Dendritic cell treated with granulocyte-macrophage colony-stimulating factor and Interleukin-4, amounts not matched to agents 40 ng/mL and 50 ng/mL, for 4 days (primary cell): ENCODE measurements around the gene CLEC4C.
"Not testable (repeated sequence)": the region's sequence is repeated elsewhere in the genome, so short reads cannot be mapped to it uniquely, and the experiment has no call there.

ENCODE experiments used
- H3K27ac Mint-ChIP-seq: one replicate; pipeline ENCODE4 v1.8.0; 2022; ENCODE audit warnings: mild to moderate bottlenecking, mixed read lengths
- H3K27me3 Mint-ChIP-seq: one replicate; pipeline ENCODE4 v1.8.0; 2022; ENCODE audit warnings: mild to moderate bottlenecking, mixed read lengths
- H3K36me3 Mint-ChIP-seq: one replicate; pipeline ENCODE4 v1.8.0; 2022; ENCODE audit warnings: low read depth, mixed read lengths
- H3K4me1 Mint-ChIP-seq: one replicate; pipeline ENCODE4 v1.8.0; 2022; ENCODE audit warnings: low read depth, mixed read lengths
- H3K4me3 Mint-ChIP-seq: one replicate; pipeline ENCODE4 v1.8.0; 2022; ENCODE audit warnings: mild to moderate bottlenecking, moderate library complexity, mixed read lengths
- H3K9me3 Mint-ChIP-seq: one replicate; pipeline ENCODE4 v1.8.0; 2022; ENCODE audit warnings: mixed read lengths
- intact Hi-C: fragments of 100-400 bp; cut with micrococcal nuclease; formaldehyde crosslinking; loops from one replicate; pipeline ENCODE4 v1.15.0; 2022

Gene CLEC4C

GRCh38 chr12:7747246-7747645, at the start of gene CLEC4C:
Gene CLEC4C, minus strand, starts transcription at chr12:7747375. Its CDS starts 27 bp downstream, at chr12:7747348.
- peak within 1 kb of the TSS; percentile 16 for H3K27ac Mint-ChIP-seq
- no peaks in the 10 kb centered on the region for H3K27me3 Mint-ChIP-seq
- H3K4me3 Mint-ChIP-seq, result no peak within 1 kb of the TSS
- peaks cover 21% of the 10 kb centered on the region for H3K4me1 Mint-ChIP-seq
- H3K9me3 Mint-ChIP-seq, result no peaks in the 10 kb centered on the region
- intact Hi-C loops, result no loop called here
- no peaks in the 10 kb centered on the region for H3K36me3 Mint-ChIP-seq

GRCh38 chr12:7793211-7793610, 46.0 kb upstream of the CLEC4C start:
- Mint-ChIP-seq H3K27me3 (peaks cover 2% of the 10 kb centered on the region), H3K4me3 (no peak overlapping the region), H3K36me3 (no peaks in the 10 kb centered on the region), H3K4me1 (peaks cover 34% of the 10 kb centered on the region), H3K27ac (no peak overlapping the region), H3K9me3 (no peaks in the 10 kb centered on the region)
- intact Hi-C loops, result no loop called here

GRCh38 chr12:7788884-7789528, 41.8 kb upstream of the CLEC4C start, which contains the start of gene NANOG:
Gene NANOG, plus strand, starts transcription at chr12:7789402. Its CDS starts 213 bp downstream, at chr12:7789615.
- intact Hi-C loops, H3K4me3 Mint-ChIP-seq, H3K36me3 Mint-ChIP-seq, H3K9me3 Mint-ChIP-seq, H3K27me3 Mint-ChIP-seq: not testable (repeated sequence)
- Mint-ChIP-seq H3K4me1 (peaks cover 49% of the 10 kb centered on the region), H3K27ac (peak within 1 kb of the TSS; percentile 0)

GRCh38 chr12:7788294-7788660, 41.1 kb upstream of the CLEC4C start:
- intact Hi-C loops, result no loop called here
- H3K4me3 Mint-ChIP-seq, result peak overlapping the region; percentile 35
- peak overlapping the region; percentile 0 for H3K27ac Mint-ChIP-seq
- H3K9me3 Mint-ChIP-seq, result no peaks in the 10 kb centered on the region
- no peaks in the 10 kb centered on the region for H3K36me3 Mint-ChIP-seq
- H3K4me1 Mint-ChIP-seq, result peaks cover 42% of the 10 kb centered on the region
- no peaks in the 10 kb centered on the region for H3K27me3 Mint-ChIP-seq

- H3K9me3 Mint-ChIP-seq, result no peaks in the 10 kb centered on the region
- H3K27me3 Mint-ChIP-seq, result no peaks in the 10 kb centered on the region
- peak overlapping the region; percentile 0 for H3K27ac Mint-ChIP-seq
- H3K4me3 Mint-ChIP-seq, result peak overlapping the region; percentile 35
- peaks cover 41% of the 10 kb centered on the region for H3K4me1 Mint-ChIP-seq
- intact Hi-C loops, result no loop called here
- no peaks in the 10 kb centered on the region for H3K36me3 Mint-ChIP-seq
Observed at GRCh38 chr12:7787574-7788293, 40.6 kb upstream of the CLEC4C start.

- intact Hi-C loops, result no loop called here
- Mint-ChIP-seq H3K4me3 (no peak overlapping the region), H3K4me1 (peaks cover 36% of the 10 kb centered on the region), H3K9me3 (no peaks in the 10 kb centered on the region), H3K27me3 (no peaks in the 10 kb centered on the region), H3K36me3 (no peaks in the 10 kb centered on the region), H3K27ac (no peak overlapping the region)
Observed at GRCh38 chr12:7784701-7785100, 37.5 kb upstream of the CLEC4C start.

GRCh38 chr12:7783433-7783832, 36.3 kb upstream of the CLEC4C start:
- H3K4me3 Mint-ChIP-seq, H3K9me3 Mint-ChIP-seq, H3K27ac Mint-ChIP-seq, H3K27me3 Mint-ChIP-seq, H3K36me3 Mint-ChIP-seq, intact Hi-C loops: not testable (repeated sequence)
- peaks cover 29% of the 10 kb centered on the region for H3K4me1 Mint-ChIP-seq

- Mint-ChIP-seq H3K27ac (no peak overlapping the region), H3K4me3 (no peak overlapping the region)
- intact Hi-C loops, result no loop called here
Observed at GRCh38 chr12:7782055-7782454, 34.9 kb upstream of the CLEC4C start.

GRCh38 chr12:7781274-7781673, 34.1 kb upstream of the CLEC4C start:
- Mint-ChIP-seq H3K27ac (no peak overlapping the region), H3K36me3 (no peaks in the 10 kb centered on the region), H3K4me3 (no peak overlapping the region), H3K9me3 (no peaks in the 10 kb centered on the region), H3K4me1 (peaks cover 7% of the 10 kb centered on the region), H3K27me3 (no peaks in the 10 kb centered on the region)
- intact Hi-C loops, result no loop called here

More at GRCh38 chr12:7782055-7782454, 34.9 kb upstream of the CLEC4C start:
- no peaks in the 10 kb centered on the region for H3K36me3 Mint-ChIP-seq
- H3K4me1 Mint-ChIP-seq, result peaks cover 15% of the 10 kb centered on the region
- no peaks in the 10 kb centered on the region for H3K27me3 Mint-ChIP-seq
- H3K9me3 Mint-ChIP-seq, result no peaks in the 10 kb centered on the region

GRCh38 chr12:7769999-7770398, 22.8 kb upstream of the CLEC4C start:
- intact Hi-C loops, result no loop called here
- Mint-ChIP-seq H3K36me3 (no peaks in the 10 kb centered on the region), H3K4me3 (no peak overlapping the region), H3K27ac (no peak overlapping the region), H3K4me1 (peaks cover 5% of the 10 kb centered on the region), H3K27me3 (no peaks in the 10 kb centered on the region), H3K9me3 (no peaks in the 10 kb centered on the region)

GRCh38 chr12:7758766-7759140, 11.6 kb upstream of the CLEC4C start:
- no peaks in the 10 kb centered on the region for H3K36me3 Mint-ChIP-seq
- no peak overlapping the region for H3K27ac Mint-ChIP-seq
- peaks cover 21% of the 10 kb centered on the region for H3K4me1 Mint-ChIP-seq
- intact Hi-C loops, result no loop called here
- no peaks in the 10 kb centered on the region for H3K9me3 Mint-ChIP-seq
- H3K27me3 Mint-ChIP-seq, result peaks cover 4% of the 10 kb centered on the region
- H3K4me3 Mint-ChIP-seq, result no peak overlapping the region

- intact Hi-C loops, result no loop called here
- H3K27me3 Mint-ChIP-seq, result no peaks in the 10 kb centered on the region
- H3K9me3 Mint-ChIP-seq, result no peaks in the 10 kb centered on the region
- H3K4me3 Mint-ChIP-seq, result no peak overlapping the region
- H3K36me3 Mint-ChIP-seq, result no peaks in the 10 kb centered on the region
- H3K4me1 Mint-ChIP-seq, result peaks cover 32% of the 10 kb centered on the region
- no peak overlapping the region for H3K27ac Mint-ChIP-seq
Observed at GRCh38 chr12:7756993-7757392, 9.8 kb upstream of the CLEC4C start.

GRCh38 chr12:7755668-7756067, 8.5 kb upstream of the CLEC4C start:
- H3K36me3 Mint-ChIP-seq, H3K27ac Mint-ChIP-seq, intact Hi-C loops, H3K9me3 Mint-ChIP-seq, H3K4me3 Mint-ChIP-seq, H3K27me3 Mint-ChIP-seq: not testable (repeated sequence)
- H3K4me1 Mint-ChIP-seq, result peaks cover 32% of the 10 kb centered on the region

- peaks cover 25% of the 10 kb centered on the region for H3K4me1 Mint-ChIP-seq
- H3K36me3 Mint-ChIP-seq, intact Hi-C loops, H3K27ac Mint-ChIP-seq, H3K9me3 Mint-ChIP-seq, H3K27me3 Mint-ChIP-seq, H3K4me3 Mint-ChIP-seq: not testable (repeated sequence)
Observed at GRCh38 chr12:7751941-7752922, 5.1 kb upstream of the CLEC4C start.
